ENCODE data around the gene SLC7A9.

GRCh38 chr19:32861596-32861995, 8.0 kb downstream of the SLC7A9 start:
- TF ChIP-seq CTCF (IDR thresholded peaks at IDR 0.05; ENCODE audit: low read depth, low read length, missing input control): no peak
- no peak for TF ChIP-seq FOXA1 (IDR thresholded peaks at IDR 0.05)
- TF ChIP-seq FOXA2 (IDR thresholded peaks at IDR 0.05): no peak
- TF ChIP-seq YY1 (IDR thresholded peaks at IDR 0.05): no peak
- no peak for TF ChIP-seq EGR1 (IDR thresholded peaks at IDR 0.05; ENCODE audit: low read depth in 2 of 2)
- TF ChIP-seq ATF3 (IDR thresholded peaks at IDR 0.05): no peak
- no peak for TF ChIP-seq TAF1 (conservative IDR thresholded peaks at IDR 0.05)
- TF ChIP-seq NR2F2 (IDR thresholded peaks at IDR 0.05): no peak
- no peak for TF ChIP-seq MAX (IDR thresholded peaks at IDR 0.05)

All from liver (tissue), 3 donors.